Myometrial cell (primary cell): ENCODE results near the gene ADAM21. TPM values are rescaled to one million over a fixed set of nuclear protein-coding genes. Genes with fewer than 3 reads are reported as not detected.

Source experiments
- total RNA-seq: library from RNA; depleted of rRNA; stranded (reverse); fragments of >200 nt; gene quantifications from 2 replicates; pipeline ENCODE4 v1.2.3, GENCODE V29; 2015

The ADAM21 gene
- total RNA-seq = 0.18 and 0.86 TPM in 2 replicates

DNA sequence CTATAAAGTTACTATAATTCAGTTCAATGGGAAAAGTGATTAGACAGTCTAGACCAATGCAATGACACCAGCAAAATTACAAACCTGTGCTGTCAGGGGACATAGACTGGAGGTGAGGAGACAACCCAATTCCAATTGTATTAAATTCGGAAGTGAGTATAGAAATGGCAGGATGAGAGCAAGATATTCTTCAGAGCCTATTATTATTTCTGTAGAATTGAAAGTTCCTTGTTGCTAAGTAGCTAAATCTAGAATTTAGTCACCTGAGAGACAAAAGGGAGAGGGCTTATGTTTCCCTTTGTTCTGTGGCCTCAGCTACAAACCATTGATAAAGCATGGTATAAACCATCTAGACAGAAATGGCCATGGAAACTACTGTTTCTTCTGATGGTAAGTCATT lies at the start of gene ADAM21:
TSS of gene ADAM21 (plus strand) at position 301 of the 400 bp plus-strand sequence. CDS start 5,326 bp downstream, outside the sequence.

DNA sequence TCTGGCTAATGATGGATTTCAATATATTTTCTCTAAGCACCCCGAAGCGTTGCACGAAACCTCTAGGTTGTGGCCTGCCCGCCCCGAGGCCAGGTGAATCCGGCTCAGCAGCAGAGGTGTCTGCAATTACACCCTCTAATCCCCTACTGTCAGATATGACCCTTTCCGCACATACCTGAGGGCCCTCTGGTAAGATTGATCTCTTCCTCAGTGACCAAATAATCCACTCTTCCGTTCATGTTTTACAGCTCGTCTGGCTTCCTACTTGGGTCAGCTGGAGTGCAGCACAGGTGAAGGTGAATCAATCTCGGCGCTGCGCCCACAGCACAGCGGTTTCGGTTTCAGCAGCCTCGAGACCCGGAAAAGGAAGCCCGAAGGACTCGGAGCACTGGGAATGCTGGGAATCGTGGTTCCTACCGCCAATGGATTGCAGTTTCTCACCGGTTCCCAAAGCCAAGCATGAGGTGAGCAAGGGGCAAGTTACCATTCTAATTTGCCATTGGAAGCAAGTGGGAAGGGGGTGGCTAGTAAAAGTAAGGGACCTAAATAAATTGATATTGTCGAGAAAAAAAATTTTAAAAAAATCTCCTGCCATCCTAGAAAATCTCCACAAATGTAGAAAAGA lies 35.1 kb upstream of the ADAM21 start, which contains the start of gene SYNJ2BP:
TSS of gene SYNJ2BP (minus strand) at position 366 of the 625 bp plus-strand sequence. CDS start at position 239, 127 bp downstream.

Other genes with a start within 250 kb of the ADAM21 start
- 41.1 and 43.8 TPM in 2 replicates for gene COX16, start 92.5 kb upstream of the ADAM21 start, total RNA-seq
- gene SYNJ2BP, start 35.1 kb upstream of the ADAM21 start, total RNA-seq = 9.8 and 18.8 TPM in 2 replicates
- not detected in 2 replicates for gene ADAM20, start 82.8 kb downstream of the ADAM21 start, total RNA-seq
- 18.2 and 20.4 TPM in 2 replicates for gene MED6, start 148.5 kb downstream of the ADAM21 start, total RNA-seq
- not detected in 2 replicates for gene TTC9, start 189.7 kb downstream of the ADAM21 start, total RNA-seq